RWPE2 (cell line): ENCODE data around the gene PCDHGA1.

Experiments used
- ATAC-seq: fragments of 200-7000 bp; cut with Tn5 transposase; 3 replicates; pipeline ENCODE4 v1.9.1; 2021; ENCODE audit warnings: low read depth
- DNase-seq: peaks from one replicate; pipeline ENCODE4 v3.0.0-alpha.2; 2020; ENCODE audit warnings: low spot score
- H3K27ac ChIP-seq: fragments of 450-650 bp; 2 replicates; pipeline ENCODE4 v1.5.1; 2017; ENCODE audit warnings: mild to moderate bottlenecking; ENCODE audit not compliant: poor library complexity, severe bottlenecking
- H3K27me3 ChIP-seq: fragments of 250-450 bp; sonication (Bioruptor Pico); 2 replicates; pipeline ENCODE4 v1.5.1; 2021; ENCODE audit warnings: mild to moderate bottlenecking, moderate library complexity; ENCODE audit not compliant: insufficient read depth, poor library complexity, severe bottlenecking
- H3K36me3 ChIP-seq: fragments of 250-450 bp; sonication (Bioruptor Pico); 2 replicates; pipeline ENCODE4 v1.5.1; 2020; ENCODE audit warnings: low read depth, mild to moderate bottlenecking, moderate library complexity
- H3K4me1 ChIP-seq: fragments of 250-450 bp; sonication (Bioruptor Pico); 2 replicates; pipeline ENCODE4 v1.5.1; 2021; ENCODE audit warnings: mild to moderate bottlenecking, moderate library complexity; ENCODE audit not compliant: insufficient read depth, poor library complexity, severe bottlenecking
- H3K4me3 ChIP-seq: fragments of 250-450 bp; sonication (Bioruptor Pico); 2 replicates; pipeline ENCODE4 v1.5.1; 2021; ENCODE audit warnings: mild to moderate bottlenecking, moderate library complexity; ENCODE audit not compliant: severe bottlenecking
- H3K9me3 ChIP-seq: fragments of 250-450 bp; sonication (Bioruptor Pico); 2 replicates; pipeline ENCODE4 v1.5.1; 2021; ENCODE audit warnings: mild to moderate bottlenecking, moderate library complexity; ENCODE audit not compliant: severe bottlenecking
- TF ChIP-seq, protein P1 (sequence below): fragments of 450-650 bp; IDR thresholded peaks from one replicate; pipeline ENCODE4 v1.5.1; 2017; ENCODE audit warnings: mild to moderate bottlenecking, moderate library complexity; ENCODE audit not compliant: poor library complexity, severe bottlenecking

PCDHGA1 gene

DNA sequence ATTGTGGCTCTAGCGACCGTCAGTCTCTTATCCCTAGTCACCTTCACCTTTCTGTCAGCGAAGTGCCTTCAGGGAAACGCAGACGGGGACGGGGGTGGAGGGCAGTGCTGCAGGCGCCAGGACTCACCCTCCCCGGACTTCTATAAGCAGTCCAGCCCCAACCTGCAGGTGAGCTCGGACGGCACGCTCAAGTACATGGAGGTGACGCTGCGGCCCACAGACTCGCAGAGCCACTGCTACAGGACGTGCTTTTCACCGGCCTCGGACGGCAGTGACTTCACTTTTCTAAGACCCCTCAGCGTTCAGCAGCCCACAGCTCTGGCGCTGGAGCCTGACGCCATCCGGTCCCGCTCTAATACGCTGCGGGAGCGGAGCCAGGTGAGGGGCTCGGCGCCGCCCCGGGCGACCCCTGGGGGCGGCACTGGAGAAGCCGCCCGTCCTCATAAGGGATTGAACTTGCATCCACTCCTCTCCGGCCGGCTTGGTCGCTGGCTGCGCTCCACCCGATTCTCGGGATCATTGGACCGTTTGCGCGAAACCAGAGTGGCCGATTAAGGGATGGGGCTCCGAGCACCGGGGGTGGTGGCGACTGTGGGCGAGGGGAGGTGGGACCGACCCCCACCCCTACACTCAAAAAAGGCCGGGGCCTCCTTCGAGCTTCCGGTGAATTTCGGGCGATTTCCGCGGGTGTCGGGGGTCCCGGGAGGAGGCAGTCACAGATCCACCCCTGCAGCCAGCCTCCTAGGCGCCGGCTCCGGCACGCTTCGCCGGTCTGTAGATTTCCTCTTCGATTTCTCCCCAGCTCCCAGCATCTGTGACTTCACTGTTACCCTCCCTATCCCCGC lies 161.2 kb downstream of the PCDHGA1 start:
- H3K27ac ChIP-seq = no peak overlapping the region
- TF ChIP-seq, protein P1, sequence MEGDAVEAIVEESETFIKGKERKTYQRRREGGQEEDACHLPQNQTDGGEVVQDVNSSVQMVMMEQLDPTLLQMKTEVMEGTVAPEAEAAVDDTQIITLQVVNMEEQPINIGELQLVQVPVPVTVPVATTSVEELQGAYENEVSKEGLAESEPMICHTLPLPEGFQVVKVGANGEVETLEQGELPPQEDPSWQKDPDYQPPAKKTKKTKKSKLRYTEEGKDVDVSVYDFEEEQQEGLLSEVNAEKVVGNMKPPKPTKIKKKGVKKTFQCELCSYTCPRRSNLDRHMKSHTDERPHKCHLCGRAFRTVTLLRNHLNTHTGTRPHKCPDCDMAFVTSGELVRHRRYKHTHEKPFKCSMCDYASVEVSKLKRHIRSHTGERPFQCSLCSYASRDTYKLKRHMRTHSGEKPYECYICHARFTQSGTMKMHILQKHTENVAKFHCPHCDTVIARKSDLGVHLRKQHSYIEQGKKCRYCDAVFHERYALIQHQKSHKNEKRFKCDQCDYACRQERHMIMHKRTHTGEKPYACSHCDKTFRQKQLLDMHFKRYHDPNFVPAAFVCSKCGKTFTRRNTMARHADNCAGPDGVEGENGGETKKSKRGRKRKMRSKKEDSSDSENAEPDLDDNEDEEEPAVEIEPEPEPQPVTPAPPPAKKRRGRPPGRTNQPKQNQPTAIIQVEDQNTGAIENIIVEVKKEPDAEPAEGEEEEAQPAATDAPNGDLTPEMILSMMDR = no peak
- no peak for DNase-seq
- no peaks in the 10 kb centered on the region for H3K27me3 ChIP-seq
- no peaks in the 10 kb centered on the region for H3K36me3 ChIP-seq
- no peak overlapping the region for H3K4me3 ChIP-seq
- no peak for ATAC-seq
- no peaks in the 10 kb centered on the region for H3K9me3 ChIP-seq
- H3K4me1 ChIP-seq = peaks cover 22% of the 10 kb centered on the region

DNA sequence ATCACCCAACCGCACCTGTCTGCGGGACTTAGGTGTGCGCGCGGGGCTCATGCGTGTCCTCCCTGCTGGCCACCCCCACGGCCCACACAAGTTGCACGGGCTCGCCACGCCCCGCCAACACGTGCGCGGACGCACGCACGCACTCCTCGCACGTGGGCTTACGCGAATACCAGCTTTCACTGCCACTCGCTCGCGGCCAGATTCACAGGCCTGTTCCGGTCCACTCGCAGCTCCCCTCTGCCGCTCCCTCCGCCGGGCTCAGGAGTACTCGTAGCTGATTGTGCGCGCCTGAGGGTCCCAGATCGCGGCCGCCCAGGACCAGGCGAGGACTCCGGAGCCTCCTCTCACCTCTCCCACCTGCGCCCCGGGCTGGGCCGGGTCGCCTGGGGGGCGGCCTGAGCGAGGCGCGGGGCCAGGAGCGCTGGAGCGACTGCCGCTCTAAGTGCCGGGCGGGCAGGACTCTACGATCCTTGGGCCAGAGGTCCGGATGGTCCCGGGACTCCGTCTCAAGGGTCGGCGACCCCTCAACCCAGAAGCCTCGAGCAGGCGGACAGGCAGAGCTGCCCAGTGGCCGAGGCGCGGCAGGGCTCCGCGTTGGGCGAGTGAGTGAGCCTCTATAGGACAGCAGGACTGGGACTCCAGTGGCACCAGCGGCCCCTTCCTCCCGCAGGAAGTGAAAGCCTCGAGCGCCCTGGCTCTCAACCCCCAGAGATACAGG lies 162.0 kb downstream of the PCDHGA1 start:
- DNase-seq (no peak), ATAC-seq (no peak)
- Histone ChIP-seq H3K27ac (no peak overlapping the region), H3K27me3 (no peaks in the 10 kb centered on the region), H3K4me3 (no peak overlapping the region), H3K4me1 (peaks cover 22% of the 10 kb centered on the region), H3K36me3 (no peaks in the 10 kb centered on the region), H3K9me3 (no peaks in the 10 kb centered on the region)
- TF ChIP-seq, protein P1 = no peak

DNA sequence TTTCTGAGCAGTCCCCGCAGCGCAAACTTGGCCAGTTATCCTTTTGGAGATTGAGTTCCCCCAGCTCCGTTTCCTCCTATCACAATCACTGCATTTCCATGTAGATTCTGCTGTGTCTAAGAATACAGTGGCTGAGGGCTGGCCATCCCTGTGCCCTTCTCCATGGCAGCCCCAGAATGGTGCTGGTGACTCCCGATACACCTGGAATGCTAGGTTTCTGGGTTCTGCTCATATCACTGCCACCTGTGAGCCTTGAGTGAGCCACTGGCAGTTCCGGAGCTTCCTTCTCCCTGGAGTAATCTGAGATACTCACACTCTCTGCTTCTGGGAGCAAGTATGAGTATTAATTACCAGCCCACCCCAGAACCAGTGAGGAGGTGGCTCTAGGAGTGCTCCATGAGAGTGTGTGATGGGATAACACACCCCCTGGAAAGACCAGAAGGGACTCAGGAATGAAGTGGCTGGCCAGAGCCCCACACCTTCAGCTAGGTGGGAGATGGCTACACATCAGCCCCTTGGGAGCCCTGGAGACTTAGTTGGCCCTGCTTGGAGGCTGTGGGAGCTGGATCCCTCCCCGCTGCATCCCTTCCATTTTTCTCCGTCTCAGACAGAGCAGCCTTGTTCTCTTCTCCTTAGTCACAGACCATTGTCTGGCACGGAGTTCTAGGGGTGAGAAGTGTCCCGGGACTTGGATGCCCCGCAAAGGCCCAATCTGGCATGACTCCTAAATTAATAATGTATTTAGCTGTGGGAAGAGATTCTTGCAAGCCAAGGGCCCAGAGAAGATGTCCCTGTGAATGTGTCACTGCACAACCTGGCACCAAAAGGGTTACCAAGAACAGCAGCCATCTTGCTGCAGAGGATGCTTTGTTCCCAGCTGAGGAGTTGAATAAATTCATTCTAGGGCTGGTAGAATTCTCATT lies 163.4 kb downstream of the PCDHGA1 start:
- no peak overlapping the region for H3K4me3 ChIP-seq
- DNase-seq (no peak), ATAC-seq (no peak)
- no peak overlapping the region for H3K27ac ChIP-seq
- no peaks in the 10 kb centered on the region for H3K27me3 ChIP-seq
- no peaks in the 10 kb centered on the region for H3K9me3 ChIP-seq
- TF ChIP-seq, protein P1 = no peak
- peaks cover 11% of the 10 kb centered on the region for H3K4me1 ChIP-seq
- H3K36me3 ChIP-seq = no peaks in the 10 kb centered on the region

DNA sequence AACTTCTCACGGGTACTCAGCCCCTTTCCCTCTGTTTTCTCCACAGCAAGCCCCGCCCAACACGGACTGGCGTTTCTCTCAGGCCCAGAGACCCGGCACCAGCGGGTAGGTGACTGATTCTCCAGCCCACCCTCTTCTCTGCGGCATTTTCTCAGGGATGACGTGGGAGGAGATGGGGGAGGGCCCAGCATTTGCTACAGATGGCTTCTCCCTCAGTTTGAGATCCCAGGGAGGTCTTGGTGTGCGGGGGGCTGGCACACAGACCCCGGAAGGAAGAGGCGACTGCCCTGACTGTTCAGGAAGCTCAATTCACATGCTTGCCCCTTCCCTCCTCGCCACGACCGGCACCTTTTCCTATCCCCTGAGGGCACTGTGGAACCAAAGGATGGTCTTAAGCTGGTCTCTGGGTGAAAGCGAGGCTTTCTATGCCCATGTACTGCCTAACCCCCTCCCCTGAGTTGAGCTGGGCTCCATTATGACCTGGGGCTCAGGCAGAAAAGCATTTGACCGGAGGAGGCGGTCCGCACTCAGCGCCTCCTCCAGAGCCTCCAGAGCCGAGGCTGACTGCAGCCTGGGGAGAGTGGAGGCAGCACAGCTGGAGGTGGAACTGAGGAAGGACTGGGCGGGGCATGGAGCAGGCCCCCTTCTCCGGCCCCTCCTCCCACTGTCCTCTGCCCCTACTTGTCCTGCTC lies 164.6 kb downstream of the PCDHGA1 start:
- Histone ChIP-seq H3K4me3 (no peak overlapping the region), H3K4me1 (no peaks in the 10 kb centered on the region), H3K36me3 (no peaks in the 10 kb centered on the region; the same call in 1 of the 2 replicates), H3K9me3 (no peaks in the 10 kb centered on the region), H3K27me3 (no peaks in the 10 kb centered on the region), H3K27ac (no peak overlapping the region)
- ATAC-seq (no peak), DNase-seq (no peak)
- TF ChIP-seq, protein P1 = no peak
